CD14-positive monocyte (primary cell): Measurements from ENCODE around the gene MINDY4B. TPM values are rescaled to one million over a fixed set of nuclear protein-coding genes. Genes with fewer than 3 reads are reported as not detected.

Source experiments
- DNase-seq, 3 donors: peaks; one replicate each; pipeline ENCODE4 v3.0.0-alpha.2; 2011 to 2022
- H2AFZ ChIP-seq: 2 replicates; pipeline ENCODE4 v1.6.0; 2012; ENCODE audit warnings: mild to moderate bottlenecking, low read depth, low read length, inconsistent platforms; ENCODE audit not compliant: insufficient read depth, poor library complexity, severe bottlenecking
- H3K27ac ChIP-seq, 2 donors: 1 replicate in 1 of 2; 2 replicates in 1 of 2; pipeline ENCODE4 v1.5.1; 2012 to 2013; ENCODE audit warnings: low read length in 2 of 2, control low read depth in 1 of 2, inconsistent platforms in 1 of 2, low read depth in 1 of 2, mild to moderate bottlenecking in 1 of 2
- H3K27me3 ChIP-seq, 2 donors: one replicate each; pipeline versions ENCODE4 v1.6.0 to v1.6.1; 2011 to 2013; ENCODE audit warnings: low read length in 2 of 2; ENCODE audit not compliant: control insufficient read depth in 2 of 2, insufficient read depth in 2 of 2
- H3K36me3 ChIP-seq, 2 donors: replicated peaks in 1 of 2; 1 replicate in 1 of 2; 2 replicates in 1 of 2; pipeline versions ENCODE4 v1.5.1 to v1.6.1; 2012 to 2013; ENCODE audit warnings: low read length in 2 of 2, control low read depth in 1 of 2, inconsistent platforms in 1 of 2, mild to moderate bottlenecking in 1 of 2; ENCODE audit not compliant: insufficient read depth in 2 of 2, control insufficient read depth in 1 of 2
- H3K4me1 ChIP-seq, 2 donors: 1 replicate in 1 of 2; 2 replicates in 1 of 2; pipeline versions ENCODE4 v1.5.1 to v1.6.1; 2012 to 2013; ENCODE audit warnings: low read length in 2 of 2, control low read depth in 1 of 2, inconsistent platforms in 1 of 2, mild to moderate bottlenecking in 1 of 2, moderate library complexity in 1 of 2; ENCODE audit not compliant: insufficient read depth in 2 of 2, control insufficient read depth in 1 of 2
- H3K4me2 ChIP-seq: replicated peaks from 2 replicates; pipeline ENCODE3; 2012; ENCODE audit warnings: low read length, moderate library complexity, mild to moderate bottlenecking; ENCODE audit not compliant: poor library complexity, severe bottlenecking; ENCODE audit errors: extremely low read depth
- H3K4me3 ChIP-seq, 3 experiments: fragments of 200-600 bp in 1 of 3; sonication (generic) in 1 of 3; replicated peaks in 1 of 3; 1 replicate in 2 of 3; 2 replicates in 1 of 3; pipeline ENCODE4 v1.5.1; 2011 to 2013; ENCODE audit warnings: low read length in 3 of 3, mild to moderate bottlenecking in 3 of 3, control low read depth in 2 of 3, low read depth in 2 of 3, inconsistent platforms in 1 of 3, moderate library complexity in 1 of 3
- H3K79me2 ChIP-seq: 2 replicates; pipeline ENCODE4 v1.6.0; 2012; ENCODE audit warnings: mild to moderate bottlenecking, control low read depth, inconsistent platforms, low read length, moderate library complexity; ENCODE audit not compliant: insufficient read depth
- H3K9ac ChIP-seq: 2 replicates; pipeline ENCODE4 v1.6.0; 2017; ENCODE audit warnings: low read length, mild to moderate bottlenecking; ENCODE audit not compliant: insufficient read depth, poor library complexity, severe bottlenecking
- H3K9me3 ChIP-seq, 2 donors: replicated peaks in 1 of 2; 1 replicate in 1 of 2; 2 replicates in 1 of 2; pipeline versions ENCODE4 v1.5.1 to v1.6.1; 2012 to 2013; ENCODE audit warnings: low read length in 2 of 2, control low read depth in 1 of 2; ENCODE audit not compliant: control insufficient read depth in 1 of 2, insufficient read depth in 1 of 2
- H4K20me1 ChIP-seq: 2 replicates; pipeline ENCODE4 v1.6.0; 2012; ENCODE audit warnings: mild to moderate bottlenecking, low read length, control low read depth, moderate library complexity; ENCODE audit not compliant: insufficient read depth
- H3K27ac Mint-ChIP-seq, 7 donors: one replicate each; pipeline ENCODE4 v1.8.0; 2020; ENCODE audit warnings: mild to moderate bottlenecking in 7 of 7, mixed read lengths in 7 of 7, moderate library complexity in 6 of 7, inconsistent platforms in 2 of 7
- H3K27me3 Mint-ChIP-seq, 3 donors: one replicate each; pipeline ENCODE4 v1.8.0; 2021 to 2022; ENCODE audit warnings: low read depth in 3 of 3, mild to moderate bottlenecking in 3 of 3, mixed read lengths in 3 of 3, moderate library complexity in 3 of 3, inconsistent platforms in 1 of 3
- H3K36me3 Mint-ChIP-seq, 2 donors: one replicate each; pipeline ENCODE4 v1.8.0; 2020; ENCODE audit warnings: mixed read lengths in 2 of 2, inconsistent platforms in 1 of 2, mild to moderate bottlenecking in 1 of 2
- H3K4me1 Mint-ChIP-seq: one replicate; pipeline ENCODE4 v1.8.0; 2020; ENCODE audit warnings: mild to moderate bottlenecking, mixed read lengths
- H3K4me3 Mint-ChIP-seq, 2 donors: one replicate each; pipeline ENCODE4 v1.8.0; 2020; ENCODE audit warnings: mild to moderate bottlenecking in 2 of 2, mixed read lengths in 2 of 2, moderate library complexity in 1 of 2
- H3K9me3 Mint-ChIP-seq, 7 donors: one replicate each; pipeline ENCODE4 v1.8.0; 2020 to 2022; ENCODE audit warnings: mixed read lengths in 7 of 7, mild to moderate bottlenecking in 6 of 7, moderate library complexity in 6 of 7, inconsistent platforms in 2 of 7
- CTCF ChIP-seq: fragments of 200-600 bp; IDR thresholded peaks from one replicate; pipeline ENCODE4 v1.8.0; 2022; ENCODE audit warnings: antibody characterized with exemption, mild to moderate bottlenecking
- WGBS: methylation state at CpG from one replicate; pipeline ENCODE4 v1.1.5; 2013; ENCODE audit warnings: missing lambda C conversion rate; ENCODE audit not compliant: insufficient coverage; 5-methylcytosine and 5-hydroxymethylcytosine counted together
- intact Hi-C, 2 donors: fragments of 100-400 bp; cut with micrococcal nuclease; formaldehyde crosslinking; loops; one replicate each; pipeline versions ENCODE4 v1.15.0 to v1.15.1; 2023
- polyA plus RNA-seq, 3 donors: library from polyadenylated mRNA; depleted of rRNA in 1 of 3; unstranded in 2 of 3; stranded (reverse) in 1 of 3; fragments of 300-500 nt in 2 of 3; fragments of >200 nt in 1 of 3; fragmentation: Illumina TruSeq in 2 of 3; gene quantifications; 1 replicate in 2 of 3; 2 replicates in 1 of 3; pipeline ENCODE4 v1.2.3, GENCODE V29; 2012 to 2021

MINDY4B gene
- polyA plus RNA-seq, 3 donors, result not detected

DNA sequence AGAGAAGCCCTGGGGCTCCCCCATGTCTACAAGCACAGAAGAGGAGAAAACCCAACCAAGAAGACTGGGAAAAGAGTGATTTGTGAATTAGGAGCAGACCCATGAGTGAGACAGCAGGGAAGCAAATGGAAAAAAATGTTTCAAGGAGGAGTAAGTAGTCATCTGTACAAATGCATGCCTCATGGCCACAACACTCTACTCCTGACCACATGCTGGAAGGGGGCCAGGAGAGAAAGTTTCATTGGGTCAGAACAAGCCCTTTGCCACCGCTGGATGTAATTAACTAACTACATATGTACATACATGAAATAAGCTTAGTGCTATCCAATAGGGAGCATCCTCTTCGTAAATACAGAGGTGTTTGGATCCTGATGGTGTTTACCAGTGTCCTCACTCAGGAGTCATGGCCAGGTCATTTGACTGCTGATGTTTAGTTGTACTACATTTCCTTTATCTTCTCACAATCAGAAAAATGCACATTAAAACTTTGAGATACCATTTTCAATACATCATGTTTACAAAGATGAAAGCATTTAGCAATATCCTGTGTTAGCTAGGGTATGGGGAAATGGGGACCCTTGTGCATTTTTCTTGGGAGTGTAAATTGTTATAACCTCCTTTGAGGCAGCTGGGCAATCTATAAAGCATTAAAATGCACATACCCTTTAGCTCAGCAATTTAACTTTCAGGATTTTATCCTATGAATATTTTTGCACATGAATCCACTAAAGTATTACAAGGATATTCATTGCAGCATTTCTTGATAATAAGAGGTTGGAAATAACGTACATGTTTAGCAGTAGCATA, 40.2 kb upstream of the MINDY4B start:
- no peak overlapping the region for H3K4me3 Mint-ChIP-seq
- Histone ChIP-seq H3K79me2 (no peaks in the 10 kb centered on the region), H3K27me3 (no peaks in the 10 kb centered on the region), H3K36me3 (no peaks in the 10 kb centered on the region), H3K27ac (no peak overlapping the region), H3K9me3 (peaks cover 0 to 8% of the 10 kb centered on the region in 2 donors), H3K4me1 (no peaks in the 10 kb centered on the region), H3K4me3 (no peak overlapping the region), H4K20me1 (no peaks in the 10 kb centered on the region), H3K4me2 (no peak overlapping the region), H3K9ac (no peak overlapping the region), H2AFZ (no peak overlapping the region)
- no CpG with 5 or more reads among the region's 3 CpGs for WGBS
- H3K27ac Mint-ChIP-seq, result no peak overlapping the region
- DNase-seq, result no peak
- peaks cover 0 to 4% (median 1%) of the 10 kb centered on the region in 3 donors for H3K27me3 Mint-ChIP-seq
- intact Hi-C loops, result no loop called here
- TF ChIP-seq CTCF, result no peak
- H3K36me3 Mint-ChIP-seq, result no peaks in the 10 kb centered on the region
- no peaks in the 10 kb centered on the region for H3K4me1 Mint-ChIP-seq
- H3K9me3 Mint-ChIP-seq, result peaks cover 4 to 11% (median 6%) of the 10 kb centered on the region in 7 donors

GRCh38 chr3:150942221-150942620, 37.0 kb upstream of the MINDY4B start:
- Histone ChIP-seq H2AFZ (no peak overlapping the region), H3K4me2 (no peak overlapping the region), H3K9ac (no peak overlapping the region), H3K9me3 (peaks cover 0 to 8% of the 10 kb centered on the region in 2 donors), H3K27me3 (no peaks in the 10 kb centered on the region), H3K27ac (no peak overlapping the region), H3K4me3 (no peak overlapping the region), H3K4me1 (no peaks in the 10 kb centered on the region), H3K79me2 (no peaks in the 10 kb centered on the region), H3K36me3 (no peaks in the 10 kb centered on the region), H4K20me1 (no peaks in the 10 kb centered on the region)
- no peak overlapping the region for H3K4me3 Mint-ChIP-seq
- 100% methylated on average over 1 of the region's 3 CpGs for WGBS
- DNase-seq, result no peak
- no peak overlapping the region for H3K27ac Mint-ChIP-seq
- no peaks in the 10 kb centered on the region for H3K36me3 Mint-ChIP-seq
- H3K9me3 Mint-ChIP-seq, result peaks cover 4 to 9% (median 5%) of the 10 kb centered on the region in 7 donors
- no peak for TF ChIP-seq CTCF
- intact Hi-C loops, result no loop called here
- peaks cover 1 to 3% (median 2%) of the 10 kb centered on the region in 3 donors for H3K27me3 Mint-ChIP-seq
- H3K4me1 Mint-ChIP-seq, result no peaks in the 10 kb centered on the region
